ENCODE measurements around the gene MINK1. TPM values are rescaled to one million over a fixed set of nuclear protein-coding genes. Genes with fewer than 3 reads are reported as not detected.

The MINK1 gene
- total and polyA plus RNA-seq, 2 of the 8 experiments (the other 6 are each of a cell fraction or from before 2014, with no cell fraction given) = 26.9 to 77.7 TPM

GRCh38 chr17:4856937-4857314, 23.8 kb downstream of the MINK1 start (continued):
- no peak for TF ChIP-seq EP300 (IDR thresholded peaks at IDR 0.05; ENCODE audit: borderline replicate concordance in 1 of 2, low read depth in 2 of 2, low read length in 2 of 2)
- TF ChIP-seq, protein P1, sequence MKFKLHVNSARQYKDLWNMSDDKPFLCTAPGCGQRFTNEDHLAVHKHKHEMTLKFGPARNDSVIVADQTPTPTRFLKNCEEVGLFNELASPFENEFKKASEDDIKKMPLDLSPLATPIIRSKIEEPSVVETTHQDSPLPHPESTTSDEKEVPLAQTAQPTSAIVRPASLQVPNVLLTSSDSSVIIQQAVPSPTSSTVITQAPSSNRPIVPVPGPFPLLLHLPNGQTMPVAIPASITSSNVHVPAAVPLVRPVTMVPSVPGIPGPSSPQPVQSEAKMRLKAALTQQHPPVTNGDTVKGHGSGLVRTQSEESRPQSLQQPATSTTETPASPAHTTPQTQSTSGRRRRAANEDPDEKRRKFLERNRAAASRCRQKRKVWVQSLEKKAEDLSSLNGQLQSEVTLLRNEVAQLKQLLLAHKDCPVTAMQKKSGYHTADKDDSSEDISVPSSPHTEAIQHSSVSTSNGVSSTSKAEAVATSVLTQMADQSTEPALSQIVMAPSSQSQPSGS (IDR thresholded peaks at IDR 0.05; ENCODE audit: low read length) = no peak
- TF ChIP-seq TEAD4 (IDR thresholded peaks at IDR 0.05; ENCODE audit: low read depth, low read length) = no peak
- TF ChIP-seq JUND (IDR thresholded peaks at IDR 0.05; ENCODE audit: low read length) = no peak
- TF ChIP-seq MAX (IDR thresholded peaks at IDR 0.05) = no peak
- TF ChIP-seq, protein P2, sequence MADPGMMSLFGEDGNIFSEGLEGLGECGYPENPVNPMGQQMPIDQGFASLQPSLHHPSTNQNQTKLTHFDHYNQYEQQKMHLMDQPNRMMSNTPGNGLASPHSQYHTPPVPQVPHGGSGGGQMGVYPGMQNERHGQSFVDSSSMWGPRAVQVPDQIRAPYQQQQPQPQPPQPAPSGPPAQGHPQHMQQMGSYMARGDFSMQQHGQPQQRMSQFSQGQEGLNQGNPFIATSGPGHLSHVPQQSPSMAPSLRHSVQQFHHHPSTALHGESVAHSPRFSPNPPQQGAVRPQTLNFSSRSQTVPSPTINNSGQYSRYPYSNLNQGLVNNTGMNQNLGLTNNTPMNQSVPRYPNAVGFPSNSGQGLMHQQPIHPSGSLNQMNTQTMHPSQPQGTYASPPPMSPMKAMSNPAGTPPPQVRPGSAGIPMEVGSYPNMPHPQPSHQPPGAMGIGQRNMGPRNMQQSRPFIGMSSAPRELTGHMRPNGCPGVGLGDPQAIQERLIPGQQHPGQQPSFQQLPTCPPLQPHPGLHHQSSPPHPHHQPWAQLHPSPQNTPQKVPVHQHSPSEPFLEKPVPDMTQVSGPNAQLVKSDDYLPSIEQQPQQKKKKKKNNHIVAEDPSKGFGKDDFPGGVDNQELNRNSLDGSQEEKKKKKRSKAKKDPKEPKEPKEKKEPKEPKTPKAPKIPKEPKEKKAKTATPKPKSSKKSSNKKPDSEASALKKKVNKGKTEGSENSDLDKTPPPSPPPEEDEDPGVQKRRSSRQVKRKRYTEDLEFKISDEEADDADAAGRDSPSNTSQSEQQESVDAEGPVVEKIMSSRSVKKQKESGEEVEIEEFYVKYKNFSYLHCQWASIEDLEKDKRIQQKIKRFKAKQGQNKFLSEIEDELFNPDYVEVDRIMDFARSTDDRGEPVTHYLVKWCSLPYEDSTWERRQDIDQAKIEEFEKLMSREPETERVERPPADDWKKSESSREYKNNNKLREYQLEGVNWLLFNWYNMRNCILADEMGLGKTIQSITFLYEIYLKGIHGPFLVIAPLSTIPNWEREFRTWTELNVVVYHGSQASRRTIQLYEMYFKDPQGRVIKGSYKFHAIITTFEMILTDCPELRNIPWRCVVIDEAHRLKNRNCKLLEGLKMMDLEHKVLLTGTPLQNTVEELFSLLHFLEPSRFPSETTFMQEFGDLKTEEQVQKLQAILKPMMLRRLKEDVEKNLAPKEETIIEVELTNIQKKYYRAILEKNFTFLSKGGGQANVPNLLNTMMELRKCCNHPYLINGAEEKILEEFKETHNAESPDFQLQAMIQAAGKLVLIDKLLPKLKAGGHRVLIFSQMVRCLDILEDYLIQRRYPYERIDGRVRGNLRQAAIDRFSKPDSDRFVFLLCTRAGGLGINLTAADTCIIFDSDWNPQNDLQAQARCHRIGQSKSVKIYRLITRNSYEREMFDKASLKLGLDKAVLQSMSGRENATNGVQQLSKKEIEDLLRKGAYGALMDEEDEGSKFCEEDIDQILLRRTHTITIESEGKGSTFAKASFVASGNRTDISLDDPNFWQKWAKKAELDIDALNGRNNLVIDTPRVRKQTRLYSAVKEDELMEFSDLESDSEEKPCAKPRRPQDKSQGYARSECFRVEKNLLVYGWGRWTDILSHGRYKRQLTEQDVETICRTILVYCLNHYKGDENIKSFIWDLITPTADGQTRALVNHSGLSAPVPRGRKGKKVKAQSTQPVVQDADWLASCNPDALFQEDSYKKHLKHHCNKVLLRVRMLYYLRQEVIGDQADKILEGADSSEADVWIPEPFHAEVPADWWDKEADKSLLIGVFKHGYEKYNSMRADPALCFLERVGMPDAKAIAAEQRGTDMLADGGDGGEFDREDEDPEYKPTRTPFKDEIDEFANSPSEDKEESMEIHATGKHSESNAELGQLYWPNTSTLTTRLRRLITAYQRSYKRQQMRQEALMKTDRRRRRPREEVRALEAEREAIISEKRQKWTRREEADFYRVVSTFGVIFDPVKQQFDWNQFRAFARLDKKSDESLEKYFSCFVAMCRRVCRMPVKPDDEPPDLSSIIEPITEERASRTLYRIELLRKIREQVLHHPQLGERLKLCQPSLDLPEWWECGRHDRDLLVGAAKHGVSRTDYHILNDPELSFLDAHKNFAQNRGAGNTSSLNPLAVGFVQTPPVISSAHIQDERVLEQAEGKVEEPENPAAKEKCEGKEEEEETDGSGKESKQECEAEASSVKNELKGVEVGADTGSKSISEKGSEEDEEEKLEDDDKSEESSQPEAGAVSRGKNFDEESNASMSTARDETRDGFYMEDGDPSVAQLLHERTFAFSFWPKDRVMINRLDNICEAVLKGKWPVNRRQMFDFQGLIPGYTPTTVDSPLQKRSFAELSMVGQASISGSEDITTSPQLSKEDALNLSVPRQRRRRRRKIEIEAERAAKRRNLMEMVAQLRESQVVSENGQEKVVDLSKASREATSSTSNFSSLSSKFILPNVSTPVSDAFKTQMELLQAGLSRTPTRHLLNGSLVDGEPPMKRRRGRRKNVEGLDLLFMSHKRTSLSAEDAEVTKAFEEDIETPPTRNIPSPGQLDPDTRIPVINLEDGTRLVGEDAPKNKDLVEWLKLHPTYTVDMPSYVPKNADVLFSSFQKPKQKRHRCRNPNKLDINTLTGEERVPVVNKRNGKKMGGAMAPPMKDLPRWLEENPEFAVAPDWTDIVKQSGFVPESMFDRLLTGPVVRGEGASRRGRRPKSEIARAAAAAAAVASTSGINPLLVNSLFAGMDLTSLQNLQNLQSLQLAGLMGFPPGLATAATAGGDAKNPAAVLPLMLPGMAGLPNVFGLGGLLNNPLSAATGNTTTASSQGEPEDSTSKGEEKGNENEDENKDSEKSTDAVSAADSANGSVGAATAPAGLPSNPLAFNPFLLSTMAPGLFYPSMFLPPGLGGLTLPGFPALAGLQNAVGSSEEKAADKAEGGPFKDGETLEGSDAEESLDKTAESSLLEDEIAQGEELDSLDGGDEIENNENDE (IDR thresholded peaks at IDR 0.05; ENCODE audit: insufficient replicate concordance, low read length) = no peak
- TF ChIP-seq SP2 (IDR thresholded peaks at IDR 0.05; ENCODE audit: low read length) = no peak
